ENCODE measurements around the gene DUSP2.

GRCh38 chr2:96146153-96146880 is 1.1 kb upstream of the DUSP2 start:
- TF ChIP-seq, protein P1, sequence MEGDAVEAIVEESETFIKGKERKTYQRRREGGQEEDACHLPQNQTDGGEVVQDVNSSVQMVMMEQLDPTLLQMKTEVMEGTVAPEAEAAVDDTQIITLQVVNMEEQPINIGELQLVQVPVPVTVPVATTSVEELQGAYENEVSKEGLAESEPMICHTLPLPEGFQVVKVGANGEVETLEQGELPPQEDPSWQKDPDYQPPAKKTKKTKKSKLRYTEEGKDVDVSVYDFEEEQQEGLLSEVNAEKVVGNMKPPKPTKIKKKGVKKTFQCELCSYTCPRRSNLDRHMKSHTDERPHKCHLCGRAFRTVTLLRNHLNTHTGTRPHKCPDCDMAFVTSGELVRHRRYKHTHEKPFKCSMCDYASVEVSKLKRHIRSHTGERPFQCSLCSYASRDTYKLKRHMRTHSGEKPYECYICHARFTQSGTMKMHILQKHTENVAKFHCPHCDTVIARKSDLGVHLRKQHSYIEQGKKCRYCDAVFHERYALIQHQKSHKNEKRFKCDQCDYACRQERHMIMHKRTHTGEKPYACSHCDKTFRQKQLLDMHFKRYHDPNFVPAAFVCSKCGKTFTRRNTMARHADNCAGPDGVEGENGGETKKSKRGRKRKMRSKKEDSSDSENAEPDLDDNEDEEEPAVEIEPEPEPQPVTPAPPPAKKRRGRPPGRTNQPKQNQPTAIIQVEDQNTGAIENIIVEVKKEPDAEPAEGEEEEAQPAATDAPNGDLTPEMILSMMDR (IDR thresholded peaks at IDR 0.05): no peak
- TF ChIP-seq POLR2AphosphoS5 (IDR thresholded peaks at IDR 0.05) (no peak), POLR2A (IDR thresholded peaks at IDR 0.05) (no peak), EP300 (IDR thresholded peaks at IDR 0.05) (no peak)
